Neuronal stem cell (in vitro differentiated cells): Measurements from ENCODE around the gene RFWD3.
A peak's percentile ranks its signal among the peaks of the same experiment; 100 is the strongest.

Experiments used
- DNase-seq: peaks from one replicate; pipeline ENCODE4 v3.0.0-alpha.2; 2013; ENCODE audit warnings: low spot score
- H2AFZ ChIP-seq: one replicate; pipeline ENCODE4 v1.6.1; 2013; ENCODE audit warnings: mild to moderate bottlenecking, low read length, inconsistent platforms
- H2AK5ac ChIP-seq: 2 replicates; pipeline ENCODE4 v1.6.1; 2013; ENCODE audit warnings: low read depth, mild to moderate bottlenecking, inconsistent platforms, low read length, moderate library complexity, mixed read lengths
- H2BK120ac ChIP-seq: 2 replicates; pipeline ENCODE4 v1.6.1; 2013; ENCODE audit warnings: low read depth, mild to moderate bottlenecking, inconsistent platforms, low read length, moderate library complexity, mixed read lengths
- H2BK12ac ChIP-seq: one replicate; pipeline ENCODE4 v1.6.1; 2013; ENCODE audit warnings: low read length, inconsistent platforms
- H2BK15ac ChIP-seq: 2 replicates; pipeline ENCODE4 v1.6.1; 2013; ENCODE audit warnings: mild to moderate bottlenecking, low read length, inconsistent platforms, mixed read lengths
- H2BK5ac ChIP-seq: one replicate; pipeline ENCODE4 v1.6.1; 2013; ENCODE audit warnings: inconsistent platforms, mild to moderate bottlenecking, low read length, moderate library complexity
- H3K14ac ChIP-seq: one replicate; pipeline ENCODE4 v1.6.1; 2013; ENCODE audit warnings: low read length, inconsistent platforms
- H3K18ac ChIP-seq: 2 replicates; pipeline ENCODE4 v1.6.1; 2013; ENCODE audit warnings: low read length, inconsistent platforms
- H3K23ac ChIP-seq: 2 replicates; pipeline ENCODE4 v1.6.1; 2013; ENCODE audit warnings: low read depth, mild to moderate bottlenecking, mixed read lengths, low read length, inconsistent platforms; ENCODE audit not compliant: poor library complexity
- H3K27ac ChIP-seq: replicated peaks from 3 replicates; pipeline ENCODE4 v1.5.1; 2013; ENCODE audit warnings: low read length, inconsistent platforms
- H3K27me3 ChIP-seq, 3 experiments: 2 replicates each; pipeline ENCODE4 v1.6.1; 2013; ENCODE audit warnings: low read length in 3 of 3, mild to moderate bottlenecking in 2 of 3, inconsistent platforms in 1 of 3, low read depth in 1 of 3, mixed read lengths in 1 of 3, moderate library complexity in 1 of 3; ENCODE audit not compliant: control insufficient read depth in 3 of 3, insufficient read depth in 3 of 3
- H3K36me3 ChIP-seq, 2 donors: replicated peaks in 1 of 2; 2 replicates each; pipeline ENCODE4 v1.6.1; 2013; ENCODE audit warnings: low read length in 2 of 2; ENCODE audit not compliant: control insufficient read depth in 2 of 2, insufficient read depth in 2 of 2
- H3K4ac ChIP-seq: 2 replicates; pipeline ENCODE4 v1.6.1; 2013; ENCODE audit warnings: inconsistent platforms, mild to moderate bottlenecking, low read length, moderate library complexity
- H3K4me1 ChIP-seq, 2 donors: 1 replicate in 1 of 2; 2 replicates in 1 of 2; pipeline ENCODE4 v1.6.1; 2013; ENCODE audit warnings: low read length in 2 of 2, low read depth in 1 of 2; ENCODE audit not compliant: control insufficient read depth in 2 of 2, insufficient read depth in 1 of 2
- H3K4me2 ChIP-seq: one replicate; pipeline ENCODE4 v1.6.1; 2013; ENCODE audit warnings: mild to moderate bottlenecking, low read length, inconsistent platforms; ENCODE audit not compliant: insufficient read depth, poor library complexity, severe bottlenecking
- H3K4me3 ChIP-seq, 2 donors: 2 replicates each; pipeline ENCODE4 v1.5.1; 2013; ENCODE audit warnings: low read length in 2 of 2, mild to moderate bottlenecking in 2 of 2, inconsistent platforms in 1 of 2, moderate library complexity in 1 of 2
- H3K79me1 ChIP-seq: one replicate; pipeline ENCODE4 v1.6.1; 2013; ENCODE audit warnings: low read depth, mild to moderate bottlenecking, inconsistent platforms, low read length, moderate library complexity
- H3K9ac ChIP-seq: one replicate; pipeline ENCODE4 v1.6.1; 2013; ENCODE audit warnings: mild to moderate bottlenecking, low read depth, low read length, inconsistent platforms; ENCODE audit not compliant: poor library complexity
- H3K9me3 ChIP-seq, 2 donors: replicated peaks in 1 of 2; 2 replicates each; pipeline versions ENCODE3 to v1.6.1; 2013; ENCODE audit warnings: low read length in 2 of 2, mild to moderate bottlenecking in 2 of 2, inconsistent platforms in 1 of 2, low read depth in 1 of 2, mixed read lengths in 1 of 2, moderate library complexity in 1 of 2; ENCODE audit not compliant: control insufficient read depth in 2 of 2, insufficient read depth in 1 of 2
- H4K8ac ChIP-seq: one replicate; pipeline ENCODE4 v1.6.1; 2013; ENCODE audit warnings: low read depth, mild to moderate bottlenecking, inconsistent platforms, low read length, moderate library complexity
- H4K91ac ChIP-seq: one replicate; pipeline ENCODE4 v1.6.1; 2013; ENCODE audit warnings: low read length, low read depth, mild to moderate bottlenecking, inconsistent platforms; ENCODE audit not compliant: poor library complexity
- WGBS, 2 donors: extraction: QIAGEN DNeasy Blood & Tissue Kit; methylation state at CpG; one replicate each; pipeline ENCODE4 v1.1.7; 2013; ENCODE audit warnings: missing lambda C conversion rate in 2 of 2, mixed read lengths in 1 of 2; ENCODE audit not compliant: insufficient read length in 2 of 2, insufficient replicate concordance in 1 of 2; ENCODE audit errors: extremely low coverage in 2 of 2; 5-methylcytosine and 5-hydroxymethylcytosine counted together

RFWD3 gene

DNA sequence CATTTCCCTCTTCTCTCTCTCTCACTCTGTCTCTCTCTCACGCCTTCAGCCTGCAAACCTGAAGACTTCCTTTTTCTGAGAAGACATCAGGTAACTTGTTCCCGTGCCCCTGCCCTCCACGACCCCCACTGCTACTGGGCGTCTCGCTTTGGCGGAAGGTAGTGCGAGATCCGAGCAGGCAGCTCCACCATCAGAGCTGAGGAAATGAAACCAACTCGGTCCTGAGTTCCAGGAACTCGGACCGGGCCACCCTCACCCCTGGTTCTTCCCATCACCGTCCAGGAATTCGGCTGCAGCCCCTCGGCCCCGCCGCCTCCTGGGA, 33.4 kb upstream of the RFWD3 start:
- H3K36me3 ChIP-seq = no peaks in the 10 kb centered on the region
- H3K14ac ChIP-seq = no peak overlapping the region
- H4K91ac ChIP-seq = no peak overlapping the region
- DNase-seq = no peak
- H4K8ac ChIP-seq = no peak overlapping the region
- peak overlapping the region in 1 of 2 donors; percentile 27 for H3K4me3 ChIP-seq
- H2AK5ac ChIP-seq = no peak overlapping the region
- peaks cover 0 to 24% (median 9%) of the 10 kb centered on the region in 3 experiments for H3K27me3 ChIP-seq
- no peaks in the 10 kb centered on the region for H3K4me1 ChIP-seq
- H3K27ac ChIP-seq = no peak overlapping the region
- peak overlapping the region; percentile 31 for H3K4me2 ChIP-seq
- no peak overlapping the region for H3K9ac ChIP-seq
- H2BK15ac ChIP-seq = peak overlapping the region; percentile 1
- no CpG with 5 or more reads among the region's 16 CpGs for WGBS, 2 donors
- H3K18ac ChIP-seq = peak overlapping the region; percentile 38
- no peak overlapping the region for H2BK12ac ChIP-seq
- H3K23ac ChIP-seq = peak overlapping the region; percentile 68
- no peak overlapping the region for H2BK120ac ChIP-seq
- no peak overlapping the region for H3K4ac ChIP-seq
- H2AFZ ChIP-seq = peak overlapping the region; percentile 85
- H3K79me1 ChIP-seq = no peaks in the 10 kb centered on the region
- H3K9me3 ChIP-seq = no peaks in the 10 kb centered on the region
- no peak overlapping the region for H2BK5ac ChIP-seq

- no peak overlapping the region for H3K18ac ChIP-seq
- no peak overlapping the region for H2BK5ac ChIP-seq
- no peaks in the 10 kb centered on the region for H3K79me1 ChIP-seq
- no peak overlapping the region for H2BK120ac ChIP-seq
- no peak overlapping the region for H3K23ac ChIP-seq
- H2BK12ac ChIP-seq = no peak overlapping the region
- H3K4me2 ChIP-seq = no peak overlapping the region
- H3K9me3 ChIP-seq = no peaks in the 10 kb centered on the region
- no peak overlapping the region for H3K9ac ChIP-seq
- H3K4me1 ChIP-seq = no peaks in the 10 kb centered on the region
- H2AK5ac ChIP-seq = no peak overlapping the region
- no peak overlapping the region for H3K4me3 ChIP-seq
- no peak overlapping the region for H2BK15ac ChIP-seq
- no peak overlapping the region for H2AFZ ChIP-seq
- no peaks in the 10 kb centered on the region for H3K36me3 ChIP-seq
- no peak overlapping the region for H4K8ac ChIP-seq
- no peak overlapping the region for H4K91ac ChIP-seq
- H3K27ac ChIP-seq = no peak overlapping the region
- H3K14ac ChIP-seq = no peak overlapping the region
- H3K27me3 ChIP-seq = peaks cover 0 to 24% (median 9%) of the 10 kb centered on the region in 3 experiments
- no peak overlapping the region for H3K4ac ChIP-seq
- no CpG with 5 or more reads among the region's 4 CpGs for WGBS, 2 donors
- no peak for DNase-seq
Measured at GRCh38 chr16:74699666-74700065, 33.0 kb upstream of the RFWD3 start.

GRCh38 chr16:74698222-74698621, 31.5 kb upstream of the RFWD3 start:
- no peak overlapping the region for H2BK120ac ChIP-seq
- H3K9ac ChIP-seq = no peak overlapping the region
- no peak overlapping the region for H3K14ac ChIP-seq
- H3K9me3 ChIP-seq = no peaks in the 10 kb centered on the region
- H2AK5ac ChIP-seq = no peak overlapping the region
- H3K27me3 ChIP-seq = peaks cover 0 to 24% (median 9%) of the 10 kb centered on the region in 3 experiments
- no peaks in the 10 kb centered on the region for H3K36me3 ChIP-seq
- H2BK12ac ChIP-seq = no peak overlapping the region
- H3K23ac ChIP-seq = no peak overlapping the region
- H4K8ac ChIP-seq = no peak overlapping the region
- no peaks in the 10 kb centered on the region for H3K4me1 ChIP-seq
- no peaks in the 10 kb centered on the region for H3K79me1 ChIP-seq
- no peak overlapping the region for H3K4ac ChIP-seq
- no peak overlapping the region for H3K4me3 ChIP-seq
- no peak overlapping the region for H3K27ac ChIP-seq
- no peak overlapping the region for H2AFZ ChIP-seq
- no CpG with 5 or more reads among the region's 4 CpGs for WGBS, 2 donors
- H4K91ac ChIP-seq = no peak overlapping the region
- no peak overlapping the region for H3K18ac ChIP-seq
- no peak overlapping the region for H2BK15ac ChIP-seq
- H3K4me2 ChIP-seq = no peak overlapping the region
- no peak overlapping the region for H2BK5ac ChIP-seq
- no peak for DNase-seq

DNA sequence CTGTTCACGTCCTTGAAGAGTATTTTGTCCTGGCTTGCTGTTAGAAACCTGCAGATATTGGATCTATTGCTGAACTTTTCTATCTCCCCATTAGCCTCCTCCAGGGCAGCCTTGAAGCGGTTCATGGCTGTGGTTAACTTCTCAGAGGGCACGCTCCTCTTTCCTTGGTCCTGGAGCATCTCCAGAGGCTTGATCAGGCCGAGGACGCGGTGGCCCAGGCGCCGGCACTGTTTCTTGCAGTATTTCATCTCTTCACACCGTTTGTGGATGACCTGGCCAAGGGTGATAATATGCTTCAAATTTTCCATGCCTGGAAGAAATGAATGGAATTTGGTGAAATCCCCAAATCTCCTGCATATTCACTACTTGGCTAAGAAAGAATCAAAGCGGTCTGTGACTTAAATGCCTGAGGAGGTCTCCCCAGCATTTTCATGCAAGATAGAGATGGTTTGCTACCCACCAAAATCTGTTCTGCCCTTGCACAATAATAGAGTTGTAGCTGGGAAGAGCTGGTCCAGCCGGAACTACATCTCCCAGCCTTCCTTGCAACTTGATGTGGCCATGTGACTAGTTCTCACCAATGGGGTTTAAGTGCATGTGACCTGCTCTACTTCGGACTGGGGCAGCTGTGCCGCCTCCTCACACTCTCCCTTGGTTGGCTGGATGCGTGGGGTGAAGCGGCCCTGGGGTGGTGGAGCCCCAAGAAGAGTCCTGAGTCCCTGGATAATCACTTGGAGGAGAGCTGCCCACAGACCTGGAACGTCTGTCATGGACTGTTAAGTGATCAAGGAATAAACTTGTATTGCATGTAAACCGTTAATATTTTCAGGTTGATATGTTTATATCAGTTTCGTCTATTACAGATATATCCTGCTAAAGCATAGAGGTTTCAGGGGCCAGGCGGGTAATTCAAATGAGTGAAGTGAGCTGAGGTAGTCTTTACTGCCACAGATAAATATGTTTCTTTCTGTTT, 29.1 kb upstream of the RFWD3 start:
- H3K27me3 ChIP-seq = peaks cover 0 to 21% (median 8%) of the 10 kb centered on the region in 3 experiments
- H4K91ac ChIP-seq = no peak overlapping the region
- H3K79me1 ChIP-seq = no peaks in the 10 kb centered on the region
- no peak overlapping the region for H2BK15ac ChIP-seq
- no peaks in the 10 kb centered on the region for H3K36me3 ChIP-seq
- H3K18ac ChIP-seq = no peak overlapping the region
- WGBS, 2 donors = no CpG with 5 or more reads among the region's 19 CpGs
- H3K9me3 ChIP-seq = no peaks in the 10 kb centered on the region
- peak overlapping the region; percentile 88 for H2AFZ ChIP-seq
- no peak overlapping the region for H2BK12ac ChIP-seq
- H4K8ac ChIP-seq = no peak overlapping the region
- H3K4me2 ChIP-seq = peak overlapping the region; percentile 81
- no peaks in the 10 kb centered on the region for H3K4me1 ChIP-seq
- H3K4me3 ChIP-seq = peak overlapping the region; percentile 48 to 70
- DNase-seq = peak; percentile 63
- H2BK120ac ChIP-seq = no peak overlapping the region
- no peak overlapping the region for H2AK5ac ChIP-seq
- H3K27ac ChIP-seq = no peak overlapping the region
- H3K4ac ChIP-seq = no peak overlapping the region
- H3K14ac ChIP-seq = no peak overlapping the region
- H3K9ac ChIP-seq = no peak overlapping the region
- peak overlapping the region; percentile 46 for H3K23ac ChIP-seq
- H2BK5ac ChIP-seq = no peak overlapping the region
